MM.1S (cell line): Measurements from ENCODE around the gene P2RX6.

Experiments
- CTCF ChIP-seq: fragments of 300-600 bp; sonication (generic); IDR thresholded peaks from 2 replicates; pipeline ENCODE4 v1.5.1; 2016; ENCODE audit warnings: antibody characterized with exemption, low read length, mixed read lengths
- EZH2 ChIP-seq: fragments of 300-600 bp; sonication (generic); optimal IDR thresholded peaks from 2 replicates; pipeline ENCODE3; 2017; ENCODE audit warnings: low read depth, mild to moderate bottlenecking, antibody characterized with exemption, low read length, mixed read lengths

- TF ChIP-seq CTCF = no peak
- TF ChIP-seq EZH2 = no peak
These were observed 15.1 kb downstream of the P2RX6 start for GRCh38 chr22:21030032-21030431.
